Kidney epithelial cell (primary cell): ENCODE measurements around the gene CUL1. TPM values are rescaled to one million over a fixed set of nuclear protein-coding genes. Genes with fewer than 3 reads are reported as not detected.

ENCODE experiments used
- DNase-seq: peaks from one replicate; pipeline ENCODE4 v3.0.0-alpha.2; 2010; ENCODE audit warnings: low read depth
- H3K27me3 ChIP-seq: 2 replicates; pipeline ENCODE4 v1.6.0; 2011; ENCODE audit warnings: low read length; ENCODE audit not compliant: control insufficient read depth, insufficient read depth
- H3K36me3 ChIP-seq: 2 replicates; pipeline ENCODE4 v1.5.1; 2011; ENCODE audit warnings: low read length; ENCODE audit not compliant: control insufficient read depth, insufficient read depth
- H3K4me3 ChIP-seq: 2 replicates; pipeline ENCODE4 v1.5.1; 2011; ENCODE audit warnings: low read depth, mild to moderate bottlenecking, control low read depth, low read length
- CTCF ChIP-seq: IDR thresholded peaks from 2 replicates; pipeline ENCODE4 v1.5.1; 2011; ENCODE audit warnings: mild to moderate bottlenecking, moderate library complexity, low read length, control low read depth, inconsistent platforms; ENCODE audit not compliant: insufficient read depth, poor library complexity, severe bottlenecking
- total RNA-seq: library from RNA; depleted of rRNA; stranded (reverse); fragments of >200 nt; gene quantifications from 2 replicates; pipeline ENCODE4 v1.2.3, GENCODE V29; 2015

CUL1 gene
- total RNA-seq, 1 donor from 2014 or later = 41.3 TPM

- H3K36me3 ChIP-seq = no peaks in the 10 kb centered on the region
- DNase-seq = no peak
- no peak for TF ChIP-seq CTCF
- no peak overlapping the region for H3K4me3 ChIP-seq
- no peaks in the 10 kb centered on the region for H3K27me3 ChIP-seq
These were observed 36.1 kb upstream of the CUL1 start for GRCh38 chr7:148662646-148663045.

DNA sequence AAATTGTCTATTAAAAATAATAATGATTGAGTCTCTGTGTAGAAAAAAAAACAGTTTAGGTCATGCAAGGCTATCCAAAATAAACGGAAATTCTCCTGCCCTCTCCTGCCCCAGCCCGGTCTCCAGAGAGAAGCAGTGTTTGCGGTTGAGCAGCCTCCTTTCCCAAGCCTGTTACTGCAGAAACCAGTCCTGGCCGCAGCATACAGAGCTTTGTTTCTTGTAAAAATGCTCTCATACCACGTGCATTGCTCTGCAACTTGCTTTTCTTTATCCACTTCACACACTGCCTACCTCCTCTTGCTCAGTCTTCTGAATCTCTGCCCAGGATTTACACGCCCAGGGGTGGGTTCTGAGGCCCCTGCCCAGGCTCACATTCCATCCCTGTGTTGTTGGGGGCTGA is 34.4 kb upstream of the CUL1 start:
- Histone ChIP-seq H3K27me3 (no peaks in the 10 kb centered on the region), H3K4me3 (no peak overlapping the region), H3K36me3 (no peaks in the 10 kb centered on the region)
- no peak for DNase-seq
- no peak for TF ChIP-seq CTCF

- TF ChIP-seq CTCF = no peak
- DNase-seq = no peak
These were observed 33.5 kb upstream of the CUL1 start for GRCh38 chr7:148665221-148665620.

GRCh38 chr7:148669927-148670326 is 28.8 kb upstream of the CUL1 start:
- H3K36me3 ChIP-seq = no peaks in the 10 kb centered on the region
- DNase-seq = no peak
- H3K4me3 ChIP-seq = no peak overlapping the region
- TF ChIP-seq CTCF = no peak
- no peaks in the 10 kb centered on the region for H3K27me3 ChIP-seq

More at GRCh38 chr7:148665221-148665620, 33.5 kb upstream of the CUL1 start:
- no peaks in the 10 kb centered on the region for H3K27me3 ChIP-seq
- no peak overlapping the region for H3K4me3 ChIP-seq
- H3K36me3 ChIP-seq = no peaks in the 10 kb centered on the region

DNA sequence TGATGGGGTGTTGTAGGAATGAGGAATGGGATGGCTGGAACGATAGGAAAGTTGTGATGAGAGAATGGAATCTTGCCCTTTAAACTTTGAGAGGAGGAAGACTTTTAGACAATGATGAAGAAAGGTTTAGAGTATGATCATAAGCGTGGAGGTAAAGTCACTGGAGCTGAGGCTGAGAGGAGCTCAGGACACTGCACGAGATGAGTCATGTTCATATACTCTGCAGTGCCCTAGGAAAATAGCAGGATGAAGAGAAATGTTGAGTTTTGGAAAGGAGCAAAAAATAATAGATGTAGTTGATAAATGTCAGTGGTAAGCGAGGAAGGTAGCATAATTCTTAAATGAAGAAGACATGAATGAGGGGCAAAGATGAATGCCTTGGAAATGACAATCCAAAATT is 28.3 kb upstream of the CUL1 start:
- Histone ChIP-seq H3K27me3 (no peaks in the 10 kb centered on the region), H3K36me3 (no peaks in the 10 kb centered on the region), H3K4me3 (no peak overlapping the region)
- no peak for TF ChIP-seq CTCF
- no peak for DNase-seq

- H3K4me3 ChIP-seq = no peak overlapping the region
- no peak for DNase-seq
- no peaks in the 10 kb centered on the region for H3K27me3 ChIP-seq
- TF ChIP-seq CTCF = no peak
- H3K36me3 ChIP-seq = no peaks in the 10 kb centered on the region
These were observed 27.9 kb upstream of the CUL1 start for GRCh38 chr7:148670807-148671206.
